Superior temporal gyrus (tissue), 1 donor: ENCODE data around the gene ATG16L2.

Experiments used
- DNase-seq: peaks from one replicate; pipeline ENCODE4 v3.0.0-alpha.2; 2016; ENCODE audit errors: extremely low spot score

The ATG16L2 gene, protein sequence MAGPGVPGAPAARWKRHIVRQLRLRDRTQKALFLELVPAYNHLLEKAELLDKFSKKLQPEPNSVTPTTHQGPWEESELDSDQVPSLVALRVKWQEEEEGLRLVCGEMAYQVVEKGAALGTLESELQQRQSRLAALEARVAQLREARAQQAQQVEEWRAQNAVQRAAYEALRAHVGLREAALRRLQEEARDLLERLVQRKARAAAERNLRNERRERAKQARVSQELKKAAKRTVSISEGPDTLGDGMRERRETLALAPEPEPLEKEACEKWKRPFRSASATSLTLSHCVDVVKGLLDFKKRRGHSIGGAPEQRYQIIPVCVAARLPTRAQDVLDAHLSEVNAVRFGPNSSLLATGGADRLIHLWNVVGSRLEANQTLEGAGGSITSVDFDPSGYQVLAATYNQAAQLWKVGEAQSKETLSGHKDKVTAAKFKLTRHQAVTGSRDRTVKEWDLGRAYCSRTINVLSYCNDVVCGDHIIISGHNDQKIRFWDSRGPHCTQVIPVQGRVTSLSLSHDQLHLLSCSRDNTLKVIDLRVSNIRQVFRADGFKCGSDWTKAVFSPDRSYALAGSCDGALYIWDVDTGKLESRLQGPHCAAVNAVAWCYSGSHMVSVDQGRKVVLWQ

DNA sequence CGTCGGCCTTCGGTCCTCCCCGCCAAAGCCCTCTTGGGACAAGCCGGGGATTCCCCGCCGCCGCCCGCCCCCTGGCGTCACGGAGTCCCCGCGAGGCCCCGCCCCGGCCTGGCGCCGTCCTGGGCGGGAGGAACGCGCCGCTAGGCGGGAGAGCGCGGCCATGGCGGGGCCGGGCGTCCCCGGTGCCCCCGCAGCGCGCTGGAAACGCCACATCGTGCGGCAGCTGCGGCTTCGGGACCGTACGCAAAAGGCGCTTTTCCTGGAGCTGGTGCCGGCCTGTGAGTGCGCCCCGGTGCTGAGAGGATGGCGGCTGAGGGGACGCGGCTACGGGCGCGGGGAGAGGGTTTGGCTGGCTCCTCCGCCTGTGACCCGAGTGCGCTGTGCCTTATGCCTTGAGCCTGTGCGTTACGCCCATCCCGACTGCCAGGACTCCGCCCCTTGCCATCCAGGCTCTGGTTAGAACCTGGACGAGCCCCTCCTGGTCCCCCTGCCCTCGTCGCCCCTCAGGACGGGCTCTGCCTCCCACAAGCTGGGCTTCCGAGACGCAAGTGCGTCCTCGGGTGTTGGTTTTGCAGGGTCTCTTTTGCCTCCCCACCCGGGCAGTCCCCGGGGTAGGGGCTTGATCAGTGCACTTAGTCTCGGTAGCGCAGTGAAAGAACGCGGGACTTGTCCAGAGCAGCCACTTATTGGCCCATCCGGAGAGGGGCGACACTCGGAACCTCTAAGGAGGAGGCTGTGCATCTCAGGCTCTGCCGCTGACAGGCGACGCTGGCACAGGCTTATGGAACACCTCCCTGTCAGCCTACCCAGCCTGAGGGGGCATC, at the start of gene ATG16L2:
Gene ATG16L2, plus strand, starts transcription at position 126 of the 824 bp plus-strand sequence. Its CDS starts 35 bp downstream, at position 161.
- DNase-seq, result peak; percentile 33

DNA sequence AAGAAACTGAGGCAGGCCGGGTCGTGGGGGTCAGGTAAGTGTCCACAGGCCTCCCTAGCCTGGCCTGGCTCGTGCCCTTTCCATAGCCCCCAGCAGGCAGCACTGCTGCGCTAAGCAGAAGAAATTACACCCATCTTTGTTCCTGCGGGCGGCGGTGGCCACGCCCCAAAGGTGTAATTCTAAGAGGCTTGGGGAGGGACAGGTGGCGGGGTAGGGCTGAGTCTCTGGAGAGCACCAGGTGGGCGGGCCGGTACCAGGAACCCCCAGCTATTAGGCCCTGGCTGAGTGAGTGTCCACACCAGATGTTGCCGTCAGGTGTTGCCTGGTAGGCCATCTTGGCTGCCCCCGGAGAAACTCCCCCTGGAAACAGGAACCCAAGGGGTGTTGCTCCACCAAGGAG, 49.7 kb upstream of the ATG16L2 start:
- no peak for DNase-seq

DNA sequence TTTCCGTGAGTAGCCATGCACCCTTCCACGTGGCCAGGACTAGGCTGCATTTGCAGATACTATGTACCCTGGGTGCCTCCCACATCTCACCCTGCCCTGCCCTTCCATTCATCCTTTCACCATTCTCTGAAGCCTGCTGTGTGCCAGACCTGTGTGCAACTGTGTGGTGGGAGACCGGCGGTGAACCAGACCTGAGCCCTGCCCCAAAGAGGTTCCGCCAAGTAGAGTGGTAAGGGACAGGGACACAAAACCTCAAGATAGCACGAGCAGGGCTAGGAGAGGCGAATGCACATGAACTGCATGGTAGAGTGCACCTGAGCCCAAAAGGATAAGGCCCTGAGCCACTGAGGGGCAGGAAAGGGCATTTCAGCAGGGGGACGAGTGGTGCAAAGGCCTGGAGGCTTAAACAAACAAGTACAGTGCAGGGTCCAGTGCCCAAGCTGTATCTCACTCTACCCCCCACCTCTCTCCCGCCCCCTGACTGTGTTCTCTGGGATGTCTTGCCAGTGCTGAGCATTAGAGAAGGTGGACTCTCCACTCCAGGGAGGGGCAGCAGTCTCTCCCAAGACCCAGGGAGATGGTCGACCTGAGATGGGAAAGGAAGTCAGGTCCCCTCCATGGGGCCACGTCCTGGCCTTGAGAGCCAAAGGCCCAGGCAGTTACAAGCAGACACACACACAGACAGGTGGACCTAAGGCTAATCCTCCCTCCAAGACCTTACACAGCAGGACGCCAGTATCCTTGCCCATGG, 47.9 kb upstream of the ATG16L2 start:
- DNase-seq, result no peak

DNA sequence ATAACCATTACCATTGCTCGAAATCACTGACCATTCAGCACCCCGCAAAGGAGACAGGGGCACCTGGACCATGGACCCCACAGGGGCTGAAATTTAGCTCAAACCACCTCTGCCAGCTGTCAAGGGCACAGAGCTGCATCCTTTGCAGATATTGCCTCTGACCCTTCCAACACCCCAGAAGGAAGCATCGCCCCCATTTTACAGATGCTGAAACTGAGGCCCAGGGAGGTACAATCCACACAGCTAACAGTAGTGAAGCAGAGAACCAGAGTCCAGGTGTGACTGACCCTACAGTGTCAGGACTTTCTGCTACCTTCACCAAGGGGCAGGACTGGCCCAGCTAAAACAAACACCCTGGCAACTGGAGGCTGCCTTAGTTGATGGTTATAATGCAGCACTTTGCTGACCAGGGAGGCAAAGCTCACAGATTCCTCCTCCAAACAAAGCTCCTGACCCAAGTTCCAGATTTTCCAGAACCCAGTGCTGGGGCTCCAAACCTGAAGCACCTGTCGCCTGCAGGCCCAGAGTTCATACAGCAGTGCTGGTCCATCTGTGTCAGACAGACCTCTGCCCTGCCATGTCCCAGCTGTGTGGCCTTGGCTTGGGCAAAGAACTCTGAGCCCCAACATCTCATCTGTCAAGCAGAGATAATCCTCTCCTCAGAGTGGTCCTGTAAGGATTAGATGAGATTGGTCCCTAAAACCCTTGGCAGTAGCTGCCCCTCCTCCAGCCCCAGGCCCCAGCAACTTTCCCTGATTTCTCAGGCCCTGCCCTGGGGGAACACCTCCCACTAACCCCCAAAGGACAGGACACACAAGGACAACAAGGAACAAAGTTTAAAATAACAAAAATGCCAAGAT, 46.8 kb upstream of the ATG16L2 start:
- DNase-seq, result no peak

DNA sequence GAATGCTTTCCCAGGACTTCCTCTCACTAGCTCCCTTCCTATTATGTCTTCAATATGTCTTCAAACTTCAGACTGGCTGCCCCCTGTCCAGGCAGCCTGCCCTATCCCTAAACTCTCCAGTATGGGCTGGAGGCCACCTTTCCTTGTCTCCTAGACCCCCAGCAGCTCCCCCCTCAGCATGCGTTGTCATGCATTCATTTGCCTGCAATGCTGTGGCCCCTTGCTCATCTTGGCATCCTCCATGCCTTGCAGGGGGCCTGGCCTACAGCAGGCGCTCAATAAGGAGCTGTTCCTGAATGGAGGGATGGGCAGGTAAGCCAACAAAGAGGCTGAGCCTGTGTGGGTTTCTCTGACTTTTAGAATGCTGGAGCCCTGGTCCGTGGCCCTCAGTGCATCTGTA, 45.6 kb upstream of the ATG16L2 start:
- DNase-seq, result no peak

DNA sequence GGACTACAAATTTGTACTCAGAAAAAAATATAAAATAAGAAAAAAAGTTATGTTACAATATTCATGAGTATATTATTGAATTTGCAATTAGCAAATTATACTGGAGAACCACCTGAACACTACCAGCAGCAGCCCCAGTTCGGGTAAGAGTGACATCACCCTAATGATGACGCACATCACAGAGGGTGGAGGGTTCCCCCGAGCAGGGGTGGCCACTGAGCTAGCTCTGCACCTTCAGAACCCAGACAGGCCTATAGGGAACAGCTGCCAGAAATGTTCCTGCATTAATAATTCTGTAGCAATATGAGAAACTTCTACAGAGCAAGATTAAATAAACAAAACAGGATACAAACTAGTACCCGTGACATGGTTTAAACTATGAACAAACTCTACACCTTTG, 44.5 kb upstream of the ATG16L2 start:
- DNase-seq, result no peak

DNA sequence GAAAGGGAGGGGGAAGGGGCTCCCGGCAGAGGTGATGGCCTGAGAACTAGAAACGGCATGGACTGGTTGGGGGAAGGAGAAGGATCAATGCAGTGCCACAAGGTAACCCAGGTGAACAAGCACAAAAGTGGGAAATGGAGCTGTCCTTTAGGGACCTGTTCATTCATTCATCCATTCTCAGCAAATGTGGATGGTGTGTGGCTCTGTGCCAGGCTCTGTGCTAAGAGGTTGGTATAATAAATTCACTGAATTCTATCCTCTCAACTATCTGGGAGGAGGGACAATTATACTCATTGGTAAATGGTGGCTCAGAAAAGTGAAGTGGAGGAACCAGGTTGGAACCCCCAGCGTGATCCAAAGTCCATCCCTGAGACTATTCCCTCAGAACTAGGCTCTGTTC, 43.4 kb upstream of the ATG16L2 start:
- no peak for DNase-seq

DNA sequence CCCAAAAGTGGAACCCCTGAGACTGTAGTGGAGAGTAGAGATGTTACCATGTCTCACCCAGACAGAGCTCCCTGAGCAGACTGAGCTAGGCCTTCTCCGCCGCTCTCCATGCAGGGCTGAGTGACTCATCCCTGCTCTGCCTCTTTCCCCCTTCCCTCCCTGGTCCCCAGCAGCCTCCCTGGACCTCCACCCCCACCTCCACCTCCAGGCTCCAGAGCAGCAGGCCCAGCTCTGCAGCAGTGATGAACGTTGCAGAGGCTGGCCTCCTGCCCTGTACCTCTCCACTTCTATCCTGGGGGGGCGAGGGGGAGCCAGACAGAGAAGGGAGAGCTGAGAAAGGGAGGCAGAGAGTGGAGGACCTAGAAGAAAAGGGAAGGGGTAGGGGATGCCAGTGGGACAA, 42.7 kb upstream of the ATG16L2 start:
- DNase-seq, result no peak

DNA sequence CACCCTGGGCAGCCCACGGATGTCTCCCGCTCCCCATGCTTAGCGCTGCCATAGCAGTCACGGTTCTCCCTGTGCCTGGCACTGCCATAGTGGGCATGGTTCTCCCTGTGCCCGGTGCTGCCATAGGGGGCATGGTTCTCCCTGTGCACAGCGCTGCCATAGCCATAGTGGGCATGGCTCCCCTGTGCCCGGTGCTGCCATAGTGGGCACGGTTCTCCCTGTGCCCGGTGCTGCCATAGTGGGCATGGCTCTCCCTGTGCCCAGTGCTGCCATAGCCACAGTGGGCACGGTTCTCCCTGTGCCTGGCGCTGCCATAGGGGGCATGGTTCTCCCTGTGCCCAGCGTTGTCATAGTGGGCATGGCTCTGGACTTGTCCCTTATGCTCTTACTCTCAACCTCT, 42.2 kb upstream of the ATG16L2 start:
- DNase-seq, result no peak

DNA sequence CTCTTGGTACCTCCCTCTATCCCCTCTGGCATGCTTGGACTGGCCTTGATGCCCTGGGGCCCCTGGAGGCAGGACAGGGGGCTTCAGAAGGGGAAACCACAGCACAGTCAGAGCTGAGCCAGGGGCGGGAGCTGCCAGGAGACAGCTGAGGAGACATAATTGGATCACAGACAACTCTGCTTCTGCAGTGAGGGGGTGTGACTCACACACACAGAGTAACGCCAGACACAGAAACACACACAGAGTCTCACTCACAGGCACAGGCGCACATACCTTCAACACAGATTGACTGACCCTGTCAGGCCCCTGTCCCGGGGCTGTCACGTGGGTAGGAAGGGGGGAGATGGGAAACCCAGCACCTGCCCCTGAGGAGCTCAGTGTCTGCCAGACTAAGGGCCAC, 40.9 kb upstream of the ATG16L2 start:
- peak; percentile 76 for DNase-seq

DNA sequence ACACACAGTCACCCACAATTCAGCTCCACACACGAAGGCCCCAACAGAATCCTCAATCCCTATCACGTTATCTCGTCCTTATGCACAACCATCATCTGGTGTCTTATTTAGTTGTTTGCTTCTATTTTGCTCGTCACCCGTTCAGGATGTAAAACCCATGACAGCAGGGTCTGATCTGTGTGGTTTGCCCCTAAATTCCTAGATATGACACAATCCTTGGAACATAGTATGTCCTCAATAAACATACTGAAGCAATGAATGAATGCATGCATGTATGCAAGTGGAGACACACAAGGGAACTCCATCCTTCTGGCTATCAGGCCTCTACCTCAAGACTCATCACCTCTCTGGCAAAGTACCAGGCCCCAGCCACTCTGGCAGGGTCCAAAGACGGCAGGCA, 40.5 kb upstream of the ATG16L2 start:
- DNase-seq, result no peak

DNA sequence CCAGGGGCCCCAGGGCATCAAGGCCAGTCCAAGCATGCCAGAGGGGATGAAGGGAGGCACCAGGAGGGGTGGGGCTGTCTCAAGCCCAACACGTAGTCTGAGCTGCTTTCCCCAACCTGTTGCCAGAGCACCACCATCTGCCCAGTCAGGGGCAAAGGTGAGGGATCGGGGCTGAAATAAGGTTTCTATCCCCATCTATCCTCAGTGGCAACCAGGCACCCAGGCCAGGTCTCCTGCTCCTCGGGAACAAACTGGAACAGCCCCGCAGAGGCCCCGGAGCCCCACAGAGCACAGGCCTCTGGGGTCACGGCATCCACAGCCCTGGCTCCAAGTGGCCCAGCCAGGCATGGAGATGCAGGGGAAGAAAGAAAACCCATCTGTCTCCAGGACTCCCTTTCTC, 39.7 kb upstream of the ATG16L2 start:
- no peak for DNase-seq

DNA sequence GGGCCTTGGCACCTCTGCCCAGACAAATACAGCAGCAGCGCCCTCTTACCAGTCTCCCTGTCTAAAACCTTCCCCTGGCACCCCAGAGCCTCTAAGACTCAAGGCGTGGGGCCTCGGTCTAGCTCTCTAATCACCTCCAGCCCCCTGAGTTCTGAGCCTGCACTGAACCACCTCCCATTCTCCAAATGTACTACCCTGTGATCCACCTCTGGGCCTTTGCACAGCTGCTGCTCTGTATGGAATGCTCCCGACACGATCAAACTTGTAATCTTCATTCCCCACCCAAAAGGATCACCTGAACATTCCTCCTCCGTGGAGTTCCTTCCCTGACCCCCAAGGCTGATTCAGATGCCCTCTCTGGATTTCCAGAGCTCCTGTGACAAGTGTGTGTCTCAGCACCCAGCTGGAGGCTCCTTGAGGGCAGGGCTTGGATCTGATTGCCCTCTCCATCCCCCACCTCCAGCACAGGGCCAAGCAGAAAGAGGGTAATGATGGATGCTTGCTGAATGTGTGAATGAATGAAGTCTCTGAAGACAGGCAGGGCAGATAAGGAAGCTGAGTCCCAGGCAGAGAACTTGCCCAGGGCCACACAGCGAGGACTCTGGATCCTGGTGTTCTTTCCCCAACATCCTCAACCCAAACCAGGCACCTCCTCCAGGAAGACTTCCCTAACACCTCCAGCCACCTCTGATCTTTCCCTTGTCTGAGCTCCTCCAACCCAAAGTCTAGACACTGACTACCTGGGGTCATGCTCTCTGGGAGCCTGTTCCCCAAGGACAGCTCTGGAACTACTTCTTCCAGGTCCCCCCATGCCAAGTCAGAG, 38.7 kb upstream of the ATG16L2 start:
- no peak for DNase-seq

DNA sequence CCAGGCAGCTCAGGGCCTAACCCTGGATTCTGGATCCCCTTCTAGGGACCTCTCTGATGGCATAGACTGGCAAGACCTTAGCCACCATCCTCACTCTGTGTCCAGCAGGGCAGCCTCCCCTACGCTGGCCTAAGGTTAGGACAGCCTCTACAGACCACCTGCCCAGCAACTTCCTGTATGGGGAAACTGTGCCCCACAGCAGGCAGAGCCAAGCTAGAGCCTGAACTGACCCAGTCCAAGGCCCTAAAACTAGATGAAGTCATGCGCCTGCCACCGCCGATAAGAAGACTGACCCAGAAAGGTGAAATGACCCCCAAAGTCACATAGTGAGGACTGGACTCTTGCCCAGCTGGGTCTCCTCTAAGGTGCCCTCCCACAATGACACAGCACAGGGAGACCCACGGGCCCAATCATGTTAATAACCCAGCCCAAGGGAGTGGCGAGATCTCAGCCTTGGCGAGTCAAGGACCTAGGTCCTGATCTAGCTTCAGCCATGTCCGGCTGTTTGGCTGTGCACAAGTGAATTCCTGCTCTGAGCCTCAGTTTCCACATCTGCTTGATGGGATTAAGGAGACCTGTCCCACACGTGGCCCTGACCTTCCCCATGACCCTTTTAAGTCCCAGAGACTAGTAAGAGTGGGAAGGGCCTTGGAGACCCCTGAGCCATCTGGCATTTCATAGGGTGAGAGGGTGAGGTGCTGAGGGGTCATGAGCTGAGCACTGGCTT, 37.9 kb upstream of the ATG16L2 start:
- DNase-seq, result no peak

DNA sequence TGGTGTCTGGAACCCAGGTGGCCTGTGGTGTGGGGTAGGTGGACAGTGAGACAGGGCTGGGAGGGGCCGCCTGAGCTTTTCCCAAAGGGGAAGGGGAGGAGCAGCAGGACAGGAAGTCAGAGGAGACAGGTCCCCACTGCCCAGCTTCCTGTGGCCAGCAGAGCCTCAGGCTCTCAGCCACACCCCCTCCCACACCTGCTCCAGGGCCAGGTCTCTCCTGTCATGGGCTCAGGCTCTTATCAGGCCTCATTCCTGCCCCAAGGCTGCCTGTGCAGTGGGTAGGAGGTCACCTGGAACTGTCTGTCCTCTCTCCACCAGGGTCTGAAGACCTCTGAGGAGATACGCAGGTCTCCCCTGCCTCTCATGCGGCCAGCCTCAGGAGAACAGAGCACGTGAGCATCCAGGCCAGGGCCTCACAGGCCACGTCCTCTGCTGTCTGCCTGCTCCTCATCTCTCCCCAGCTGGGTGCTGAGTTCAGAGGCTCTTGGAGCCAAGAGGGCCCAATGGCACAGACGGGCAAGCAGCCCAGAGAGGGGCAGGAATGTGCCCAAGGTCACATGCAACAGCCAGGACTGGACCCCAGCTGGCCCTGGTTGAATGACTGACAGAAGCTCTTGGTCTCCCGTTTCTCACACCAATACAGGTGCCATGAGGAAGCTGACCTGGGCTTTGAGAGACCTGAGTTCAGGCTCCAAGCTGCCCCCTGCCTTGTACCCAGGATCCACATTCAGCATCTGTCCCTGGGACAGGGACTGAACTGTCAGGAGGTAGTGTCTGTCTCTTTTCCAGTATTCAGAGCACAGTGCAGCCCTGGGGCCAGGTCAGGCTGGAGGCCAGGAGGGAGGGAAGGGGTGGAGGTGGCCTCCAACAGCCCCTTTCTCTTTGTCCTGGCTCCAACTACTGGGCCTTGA, 37.1 kb upstream of the ATG16L2 start:
- peak; percentile 88 for DNase-seq

DNA sequence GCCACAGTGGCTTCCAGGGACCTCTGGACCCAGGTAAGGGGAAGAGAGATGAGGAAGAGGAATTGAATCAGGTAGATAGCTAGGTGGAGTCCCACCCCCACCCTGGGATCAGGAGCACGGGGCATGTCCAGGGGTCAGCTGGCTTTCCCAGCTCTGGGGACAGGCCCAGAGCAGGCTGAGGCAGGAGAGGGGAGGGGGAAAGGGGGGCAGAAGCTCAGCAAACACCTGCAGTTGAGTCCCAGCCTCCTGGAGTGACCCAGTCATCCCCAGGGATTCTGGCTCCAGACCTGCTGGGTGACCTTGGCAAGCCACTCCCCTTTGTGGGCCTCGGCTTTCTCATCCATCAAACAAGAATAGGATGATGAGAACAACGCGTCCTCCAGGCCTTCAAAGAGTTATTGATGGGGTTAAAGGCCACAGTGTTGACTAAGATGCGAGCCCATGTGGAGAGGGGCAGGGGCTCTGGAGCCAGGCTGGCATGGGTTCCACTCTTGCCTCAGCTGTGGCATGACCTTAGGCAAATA, 36.4 kb upstream of the ATG16L2 start:
- DNase-seq, result peak; percentile 48

DNA sequence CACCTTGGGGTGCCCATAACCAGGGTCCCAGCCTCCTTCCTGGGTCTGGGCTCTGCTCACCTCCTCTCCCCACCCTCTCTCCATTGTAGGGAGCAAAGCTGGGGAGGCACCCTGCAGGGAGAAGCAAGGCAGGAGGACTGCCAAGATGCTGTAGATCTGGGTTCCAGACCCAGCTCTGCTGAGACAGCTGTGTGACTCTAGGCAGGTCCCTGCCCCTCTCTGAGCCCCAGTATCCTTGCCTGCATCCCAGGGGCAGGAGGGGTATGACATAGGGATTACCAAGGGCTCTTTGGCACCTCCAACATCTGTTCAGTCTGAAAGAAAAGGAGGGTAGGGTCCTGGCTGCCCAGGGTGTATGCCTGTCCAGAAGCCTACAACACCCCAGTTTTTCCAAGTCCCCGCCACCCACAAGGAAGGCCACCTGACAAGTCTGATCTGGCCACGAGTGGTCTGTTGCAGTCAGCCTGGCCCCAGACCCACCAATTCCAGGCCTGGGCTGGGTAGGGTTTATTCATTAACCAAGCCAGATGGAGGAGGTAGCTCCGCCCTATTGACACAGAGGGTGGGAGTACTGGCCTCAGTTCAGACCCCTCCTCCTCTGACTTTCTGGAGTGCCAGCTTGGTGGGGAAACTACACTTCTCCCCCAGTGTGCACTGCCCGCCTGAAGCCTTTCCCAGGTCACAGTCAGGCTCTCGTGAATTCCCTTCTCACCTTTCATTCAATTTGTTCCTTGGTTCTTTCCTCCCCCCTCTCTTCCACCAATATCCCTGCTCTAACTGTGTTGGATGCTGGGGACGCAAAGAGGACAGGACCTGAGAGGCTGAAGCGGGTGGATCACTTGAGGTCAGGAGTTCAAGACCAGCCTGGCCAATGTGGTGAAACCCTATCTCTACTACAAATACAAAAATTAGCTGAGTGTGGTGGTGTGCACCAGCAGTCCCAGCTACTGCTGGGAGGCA, 35.4 kb upstream of the ATG16L2 start:
- DNase-seq, result no peak
